WTC11 (cell line): ENCODE results near the gene SCYGR1. TPM values are rescaled to one million over a fixed set of nuclear protein-coding genes. Genes with fewer than 3 reads are reported as not detected.
"Not testable (repeated sequence)": the region's sequence is repeated elsewhere in the genome, so short reads cannot be mapped to it uniquely, and the experiment has no call there.

Experiments
- ATAC-seq: fragments of 200-7000 bp; cut with Tn5 transposase; 2 replicates; pipeline ENCODE4 v1.10.0; 2021; ENCODE audit warnings: mild to moderate bottlenecking, moderate library complexity
- CTCF ChIA-PET: fragments of 300-600 bp; sonication (Branson Sonifier 250); formaldehyde crosslinking; loops from one replicate; lab custom pipeline; 2021; ENCODE audit warnings: antibody characterized with exemption; lab: Charles Lee
- POLR2A ChIA-PET: fragments of 350-600 bp; sonication (Branson Sonifier 250); formaldehyde crosslinking; loops from one replicate; lab custom pipeline; 2021; ENCODE audit warnings: antibody characterized with exemption; lab: Charles Lee
- DNase-seq: peaks from one replicate; pipeline ENCODE4 v3.0.0; 2021; ENCODE audit warnings: low spot score
- H3K27ac Mint-ChIP-seq: 2 replicates; pipeline ENCODE4 v1.8.0; 2021; ENCODE audit warnings: mixed read lengths
- H3K27me3 Mint-ChIP-seq: 2 replicates; pipeline ENCODE4 v1.8.0; 2021; ENCODE audit warnings: low read depth, mild to moderate bottlenecking, moderate library complexity, mixed read lengths
- H3K36me3 Mint-ChIP-seq: 2 replicates; pipeline ENCODE4 v1.8.0; 2021; ENCODE audit warnings: mixed read lengths
- H3K4me1 Mint-ChIP-seq: 2 replicates; pipeline ENCODE4 v1.8.0; 2022; ENCODE audit warnings: mixed read lengths
- H3K4me3 Mint-ChIP-seq: 2 replicates; pipeline ENCODE4 v1.8.0; 2021; ENCODE audit warnings: mild to moderate bottlenecking, moderate library complexity, mixed read lengths
- H3K9me3 Mint-ChIP-seq: 2 replicates; pipeline ENCODE4 v1.8.0; 2021; ENCODE audit warnings: mixed read lengths
- ATF1 ChIP-seq: sonication (generic); formaldehyde crosslinking; IDR thresholded peaks from 2 replicates; pipeline ENCODE4 v1.8.1; 2023; ENCODE audit warnings: mild to moderate bottlenecking, moderate library complexity, missing genetic modification reagents
- ATF6 ChIP-seq: sonication (generic); formaldehyde crosslinking; IDR thresholded peaks from 2 replicates; pipeline ENCODE4 v1.8.1; 2023; ENCODE audit warnings: mild to moderate bottlenecking, missing genetic modification reagents
- CBFB ChIP-seq: sonication (generic); formaldehyde crosslinking; IDR thresholded peaks from 2 replicates; pipeline ENCODE4 v1.8.1; 2022; ENCODE audit warnings: mild to moderate bottlenecking, low read depth, missing genetic modification reagents
- ELF4 ChIP-seq: sonication (generic); formaldehyde crosslinking; IDR thresholded peaks from 2 replicates; pipeline ENCODE4 v1.8.1; 2022; ENCODE audit warnings: low read depth, mild to moderate bottlenecking, moderate library complexity, missing genetic modification reagents
- HMGXB4 ChIP-seq: sonication (generic); formaldehyde crosslinking; IDR thresholded peaks from 2 replicates; pipeline ENCODE4 v1.8.1; 2023; ENCODE audit warnings: mild to moderate bottlenecking, moderate library complexity, missing genetic modification reagents
- IRF2 ChIP-seq: sonication (generic); formaldehyde crosslinking; IDR thresholded peaks from 2 replicates; pipeline ENCODE4 v1.8.0; 2022; ENCODE audit warnings: low read depth, missing genetic modification reagents, borderline replicate concordance
- NFE2L1 ChIP-seq: sonication (generic); formaldehyde crosslinking; IDR thresholded peaks from 2 replicates; pipeline ENCODE4 v1.8.1; 2023; ENCODE audit warnings: missing genetic modification reagents
- NR1H2 ChIP-seq: sonication (generic); formaldehyde crosslinking; IDR thresholded peaks from 2 replicates; pipeline ENCODE4 v1.9.0; 2021; ENCODE audit warnings: mild to moderate bottlenecking, moderate library complexity, missing genetic modification reagents
- TEAD1 ChIP-seq: sonication (generic); formaldehyde crosslinking; IDR thresholded peaks from 2 replicates; pipeline ENCODE4 v1.8.0; 2022; ENCODE audit warnings: mild to moderate bottlenecking, missing genetic modification reagents
- USF1 ChIP-seq: sonication (generic); formaldehyde crosslinking; IDR thresholded peaks from 2 replicates; pipeline ENCODE4 v1.8.0; 2022; ENCODE audit warnings: mild to moderate bottlenecking, missing genetic modification reagents
- ZSCAN18 ChIP-seq: fragments of 250-450 bp; sonication (Bioruptor Pico); IDR thresholded peaks from 2 replicates; pipeline ENCODE4 v2.1.2; 2022; ENCODE audit warnings: mild to moderate bottlenecking, moderate library complexity
- total RNA-seq: library from RNA; stranded (reverse); gene quantifications from 3 replicates; pipeline ENCODE4 v1.2.3, GENCODE V29; 2021
- TF ChIP-seq, protein P1 (sequence below): sonication (generic); formaldehyde crosslinking; IDR thresholded peaks from 2 replicates; pipeline ENCODE4 v1.8.1; 2022; ENCODE audit warnings: low read depth, mild to moderate bottlenecking, moderate library complexity, missing genetic modification reagents, borderline replicate concordance
- TF ChIP-seq, protein P2 (sequence below): sonication (generic); formaldehyde crosslinking; IDR thresholded peaks from 2 replicates; pipeline ENCODE4 v1.8.0; 2022; ENCODE audit warnings: missing genetic modification reagents
- TF ChIP-seq, protein P3 (sequence below): sonication (generic); formaldehyde crosslinking; IDR thresholded peaks from 2 replicates; pipeline ENCODE4 v1.8.1; 2022; ENCODE audit warnings: mild to moderate bottlenecking, missing genetic modification reagents, moderate library complexity, borderline replicate concordance

The SCYGR1 gene
- total RNA-seq, 1 experiment from 2014 or later = not detected

DNA sequence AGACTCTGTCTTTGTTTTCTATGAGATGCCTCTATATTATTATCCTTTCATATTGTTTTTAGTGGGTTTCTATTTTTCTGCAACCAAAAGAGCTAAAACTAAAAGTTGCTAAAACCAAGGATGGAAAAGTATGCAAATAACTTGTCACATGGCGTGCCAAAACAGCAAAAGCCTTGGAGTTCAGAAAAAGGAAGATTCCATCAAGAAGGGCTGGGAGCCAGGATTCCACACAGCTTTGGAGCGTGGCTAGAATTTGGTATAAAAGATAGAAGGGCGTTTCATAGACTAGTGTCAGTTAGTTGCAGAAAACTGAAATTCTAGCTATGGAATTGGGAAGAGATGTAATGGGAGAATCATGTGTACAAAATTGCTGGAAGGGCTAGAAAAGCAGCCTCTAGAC lies 4.1 kb downstream of the SCYGR1 start:
- H3K4me1 Mint-ChIP-seq = no peaks in the 10 kb centered on the region
- ATAC-seq = no peak
- ChIA-PET CTCF (interaction anchor here (1.4 kb wide), 1 partner anchor 145 kb away, joined by 4 read pairs; no protein-coding TSS in a partner anchor), POLR2A (no interaction called here)
- no peak overlapping the region for H3K4me3 Mint-ChIP-seq
- no peaks in the 10 kb centered on the region for H3K9me3 Mint-ChIP-seq
- H3K27ac Mint-ChIP-seq = no peak overlapping the region
- no peak for DNase-seq
- TF ChIP-seq ELF4 (CRISPR knock-in tag) (no peak), CBFB (CRISPR knock-in tag) (no peak), ATF6 (CRISPR knock-in tag) (no peak), USF1 (CRISPR knock-in tag) (no peak), TEAD1 (CRISPR knock-in tag) (no peak), ATF1 (CRISPR knock-in tag) (no peak), NR1H2 (CRISPR knock-in tag) (no peak), HMGXB4 (CRISPR knock-in tag) (no peak), IRF2 (no peak), ZSCAN18 (no peak), NFE2L1 (no peak)
- TF ChIP-seq, protein P1, sequence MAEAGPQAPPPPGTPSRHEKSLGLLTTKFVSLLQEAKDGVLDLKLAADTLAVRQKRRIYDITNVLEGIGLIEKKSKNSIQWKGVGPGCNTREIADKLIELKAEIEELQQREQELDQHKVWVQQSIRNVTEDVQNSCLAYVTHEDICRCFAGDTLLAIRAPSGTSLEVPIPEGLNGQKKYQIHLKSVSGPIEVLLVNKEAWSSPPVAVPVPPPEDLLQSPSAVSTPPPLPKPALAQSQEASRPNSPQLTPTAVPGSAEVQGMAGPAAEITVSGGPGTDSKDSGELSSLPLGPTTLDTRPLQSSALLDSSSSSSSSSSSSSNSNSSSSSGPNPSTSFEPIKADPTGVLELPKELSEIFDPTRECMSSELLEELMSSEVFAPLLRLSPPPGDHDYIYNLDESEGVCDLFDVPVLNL = no peak
- TF ChIP-seq, protein P2, sequence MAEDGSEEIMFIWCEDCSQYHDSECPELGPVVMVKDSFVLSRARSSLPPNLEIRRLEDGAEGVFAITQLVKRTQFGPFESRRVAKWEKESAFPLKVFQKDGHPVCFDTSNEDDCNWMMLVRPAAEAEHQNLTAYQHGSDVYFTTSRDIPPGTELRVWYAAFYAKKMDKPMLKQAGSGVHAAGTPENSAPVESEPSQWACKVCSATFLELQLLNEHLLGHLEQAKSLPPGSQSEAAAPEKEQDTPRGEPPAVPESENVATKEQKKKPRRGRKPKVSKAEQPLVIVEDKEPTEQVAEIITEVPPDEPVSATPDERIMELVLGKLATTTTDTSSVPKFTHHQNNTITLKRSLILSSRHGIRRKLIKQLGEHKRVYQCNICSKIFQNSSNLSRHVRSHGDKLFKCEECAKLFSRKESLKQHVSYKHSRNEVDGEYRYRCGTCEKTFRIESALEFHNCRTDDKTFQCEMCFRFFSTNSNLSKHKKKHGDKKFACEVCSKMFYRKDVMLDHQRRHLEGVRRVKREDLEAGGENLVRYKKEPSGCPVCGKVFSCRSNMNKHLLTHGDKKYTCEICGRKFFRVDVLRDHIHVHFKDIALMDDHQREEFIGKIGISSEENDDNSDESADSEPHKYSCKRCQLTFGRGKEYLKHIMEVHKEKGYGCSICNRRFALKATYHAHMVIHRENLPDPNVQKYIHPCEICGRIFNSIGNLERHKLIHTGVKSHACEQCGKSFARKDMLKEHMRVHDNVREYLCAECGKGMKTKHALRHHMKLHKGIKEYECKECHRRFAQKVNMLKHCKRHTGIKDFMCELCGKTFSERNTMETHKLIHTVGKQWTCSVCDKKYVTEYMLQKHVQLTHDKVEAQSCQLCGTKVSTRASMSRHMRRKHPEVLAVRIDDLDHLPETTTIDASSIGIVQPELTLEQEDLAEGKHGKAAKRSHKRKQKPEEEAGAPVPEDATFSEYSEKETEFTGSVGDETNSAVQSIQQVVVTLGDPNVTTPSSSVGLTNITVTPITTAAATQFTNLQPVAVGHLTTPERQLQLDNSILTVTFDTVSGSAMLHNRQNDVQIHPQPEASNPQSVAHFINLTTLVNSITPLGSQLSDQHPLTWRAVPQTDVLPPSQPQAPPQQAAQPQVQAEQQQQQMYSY (CRISPR knock-in tag) = no peak
- TF ChIP-seq, protein P3, sequence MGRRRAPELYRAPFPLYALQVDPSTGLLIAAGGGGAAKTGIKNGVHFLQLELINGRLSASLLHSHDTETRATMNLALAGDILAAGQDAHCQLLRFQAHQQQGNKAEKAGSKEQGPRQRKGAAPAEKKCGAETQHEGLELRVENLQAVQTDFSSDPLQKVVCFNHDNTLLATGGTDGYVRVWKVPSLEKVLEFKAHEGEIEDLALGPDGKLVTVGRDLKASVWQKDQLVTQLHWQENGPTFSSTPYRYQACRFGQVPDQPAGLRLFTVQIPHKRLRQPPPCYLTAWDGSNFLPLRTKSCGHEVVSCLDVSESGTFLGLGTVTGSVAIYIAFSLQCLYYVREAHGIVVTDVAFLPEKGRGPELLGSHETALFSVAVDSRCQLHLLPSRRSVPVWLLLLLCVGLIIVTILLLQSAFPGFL (CRISPR knock-in tag) = no peak
- no peaks in the 10 kb centered on the region for H3K27me3 Mint-ChIP-seq
- H3K36me3 Mint-ChIP-seq = no peaks in the 10 kb centered on the region

DNA sequence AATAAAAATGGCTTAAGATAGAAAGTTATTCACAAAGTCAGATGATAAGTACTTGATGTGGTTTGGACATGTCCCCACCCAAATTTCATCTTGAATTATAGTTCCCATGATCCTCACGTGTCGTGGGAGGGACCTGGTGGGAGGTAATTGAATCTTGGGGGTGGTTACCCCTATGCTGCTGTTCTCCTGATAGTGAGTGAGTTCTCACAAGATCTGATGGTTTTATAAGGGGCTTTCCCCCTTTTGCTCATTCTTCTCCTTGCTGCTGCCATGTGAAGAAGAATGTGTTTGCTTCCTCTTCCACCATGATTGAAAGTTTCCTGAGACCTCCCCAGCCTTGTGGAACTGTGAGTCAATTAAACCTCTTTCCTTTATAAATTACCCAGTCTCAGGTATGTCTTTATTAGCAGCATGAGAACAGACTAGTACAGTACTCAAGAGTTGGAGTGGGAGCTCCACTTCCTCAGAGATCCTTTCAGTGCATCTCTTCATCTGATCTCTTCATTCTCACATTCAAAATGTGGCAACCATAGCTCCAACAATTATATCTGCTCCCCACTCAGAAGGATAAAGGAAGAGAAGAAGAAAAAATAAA lies 5.4 kb downstream of the SCYGR1 start:
- H3K27me3 Mint-ChIP-seq, POLR2A ChIA-PET, H3K36me3 Mint-ChIP-seq, DNase-seq, ATAC-seq, H3K9me3 Mint-ChIP-seq, H3K4me3 Mint-ChIP-seq, H3K4me1 Mint-ChIP-seq, H3K27ac Mint-ChIP-seq: not testable (repeated sequence)
- CTCF ChIA-PET = interaction anchor here (1.4 kb wide), 1 partner anchor 144 kb away, joined by 4 read pairs; no protein-coding TSS in a partner anchor
